ENCODE data around the gene C16orf89.

C16orf89 gene

DNA sequence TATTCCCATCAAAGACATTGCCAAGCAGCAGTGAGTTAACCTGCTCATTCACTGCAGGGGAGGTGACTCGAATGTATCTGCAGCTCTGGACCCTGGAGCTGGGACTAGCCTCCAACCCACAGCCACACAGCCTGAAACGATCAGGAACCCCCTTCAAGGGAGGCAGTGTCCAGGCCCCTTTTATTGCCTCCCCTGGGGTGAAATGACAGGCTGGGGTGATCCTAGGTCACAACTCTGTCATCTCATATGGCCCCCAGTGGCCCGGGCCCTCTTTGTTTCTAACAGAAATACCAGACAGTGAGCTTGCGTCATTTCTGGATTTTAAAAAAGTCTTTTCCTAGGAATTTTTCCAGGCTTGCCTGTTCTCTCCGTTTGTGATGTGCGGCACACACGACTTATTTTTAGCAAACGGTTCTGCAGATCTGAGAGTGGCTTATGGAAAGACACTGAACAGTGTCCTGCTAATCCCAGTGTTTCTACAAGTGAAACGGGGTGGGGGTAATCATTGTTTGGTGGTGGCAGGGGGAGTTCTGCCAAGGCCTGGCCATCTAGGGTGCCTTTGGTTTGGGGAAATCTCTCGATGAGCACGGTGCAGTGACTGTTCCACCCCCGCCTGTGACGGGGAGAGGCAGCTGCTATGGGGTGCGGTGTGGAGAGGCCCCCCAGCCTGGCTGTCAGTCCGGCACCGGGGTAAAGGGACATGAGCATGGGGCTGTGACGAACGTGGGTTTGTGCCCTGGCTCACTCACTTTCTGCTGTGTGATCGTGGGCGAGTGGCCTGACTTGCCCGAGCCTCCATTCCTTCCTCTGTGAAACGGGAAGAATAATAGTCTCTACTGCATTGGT is 59.2 kb downstream of the C16orf89 start:
- no peak for DNase-seq (ENCODE audit: low read depth)
- H3K4me3 ChIP-seq (ENCODE audit: low read depth, low read length) = no peak overlapping the region
- TF ChIP-seq, protein P1, sequence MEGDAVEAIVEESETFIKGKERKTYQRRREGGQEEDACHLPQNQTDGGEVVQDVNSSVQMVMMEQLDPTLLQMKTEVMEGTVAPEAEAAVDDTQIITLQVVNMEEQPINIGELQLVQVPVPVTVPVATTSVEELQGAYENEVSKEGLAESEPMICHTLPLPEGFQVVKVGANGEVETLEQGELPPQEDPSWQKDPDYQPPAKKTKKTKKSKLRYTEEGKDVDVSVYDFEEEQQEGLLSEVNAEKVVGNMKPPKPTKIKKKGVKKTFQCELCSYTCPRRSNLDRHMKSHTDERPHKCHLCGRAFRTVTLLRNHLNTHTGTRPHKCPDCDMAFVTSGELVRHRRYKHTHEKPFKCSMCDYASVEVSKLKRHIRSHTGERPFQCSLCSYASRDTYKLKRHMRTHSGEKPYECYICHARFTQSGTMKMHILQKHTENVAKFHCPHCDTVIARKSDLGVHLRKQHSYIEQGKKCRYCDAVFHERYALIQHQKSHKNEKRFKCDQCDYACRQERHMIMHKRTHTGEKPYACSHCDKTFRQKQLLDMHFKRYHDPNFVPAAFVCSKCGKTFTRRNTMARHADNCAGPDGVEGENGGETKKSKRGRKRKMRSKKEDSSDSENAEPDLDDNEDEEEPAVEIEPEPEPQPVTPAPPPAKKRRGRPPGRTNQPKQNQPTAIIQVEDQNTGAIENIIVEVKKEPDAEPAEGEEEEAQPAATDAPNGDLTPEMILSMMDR (IDR thresholded peaks at IDR 0.05; ENCODE audit: low read depth, low read length, missing control alignments) = no peak

DNA sequence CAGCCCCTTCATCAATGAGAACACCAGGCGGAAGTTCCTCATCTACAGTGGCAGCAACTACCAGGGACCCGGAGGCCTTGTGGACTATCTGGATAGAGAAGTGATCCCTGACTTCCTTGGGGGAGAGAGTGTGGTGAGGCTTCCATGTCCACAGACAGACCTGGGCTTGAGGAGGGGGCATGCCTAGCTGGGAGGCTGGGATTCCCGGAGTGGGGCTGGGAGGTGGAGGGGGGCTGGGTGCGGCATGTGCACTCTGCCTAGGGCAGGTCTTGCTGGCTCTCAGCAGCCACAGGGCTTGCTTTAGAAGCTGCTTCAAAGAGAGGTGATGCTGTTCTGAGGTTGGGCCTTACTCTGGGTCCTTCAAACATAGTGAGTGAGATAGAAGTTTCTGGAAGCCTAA is 59.8 kb downstream of the C16orf89 start:
- TF ChIP-seq, protein P1 (IDR thresholded peaks at IDR 0.05; ENCODE audit: low read depth, low read length, missing control alignments) = no peak
- no peak overlapping the region for H3K4me3 ChIP-seq (ENCODE audit: low read depth, low read length)
- no peak for DNase-seq (ENCODE audit: low read depth)

GRCh38 chr16:5004311-5004710 is 61.4 kb downstream of the C16orf89 start:
- TF ChIP-seq, protein P1 (IDR thresholded peaks at IDR 0.05; ENCODE audit: low read depth, low read length, missing control alignments) = no peak
- H3K4me3 ChIP-seq (ENCODE audit: low read depth, low read length) = no peak overlapping the region
- DNase-seq (ENCODE audit: low read depth) = no peak

DNA sequence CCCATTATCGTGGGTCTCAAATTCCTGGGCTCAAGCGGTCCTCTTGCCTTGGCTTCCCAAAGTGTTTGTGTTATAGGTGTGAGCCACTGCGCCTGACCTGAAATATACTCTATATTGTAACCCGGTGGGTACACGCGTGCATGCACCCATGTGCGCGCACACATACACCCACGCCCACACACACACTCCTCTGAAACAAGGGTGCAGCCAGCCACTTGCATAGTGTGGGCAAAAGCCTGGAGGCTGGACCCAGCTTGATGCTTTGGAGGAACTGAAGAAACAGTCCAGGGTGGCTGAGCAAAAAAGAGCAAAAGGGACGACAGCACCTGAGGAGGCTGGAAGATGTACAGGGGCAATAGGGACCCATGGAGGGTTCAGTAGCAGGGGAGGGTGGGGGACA is 61.9 kb downstream of the C16orf89 start:
- TF ChIP-seq, protein P1 (IDR thresholded peaks at IDR 0.05; ENCODE audit: low read depth, low read length, missing control alignments) = no peak
- no peak overlapping the region for H3K4me3 ChIP-seq (ENCODE audit: low read depth, low read length)

DNA sequence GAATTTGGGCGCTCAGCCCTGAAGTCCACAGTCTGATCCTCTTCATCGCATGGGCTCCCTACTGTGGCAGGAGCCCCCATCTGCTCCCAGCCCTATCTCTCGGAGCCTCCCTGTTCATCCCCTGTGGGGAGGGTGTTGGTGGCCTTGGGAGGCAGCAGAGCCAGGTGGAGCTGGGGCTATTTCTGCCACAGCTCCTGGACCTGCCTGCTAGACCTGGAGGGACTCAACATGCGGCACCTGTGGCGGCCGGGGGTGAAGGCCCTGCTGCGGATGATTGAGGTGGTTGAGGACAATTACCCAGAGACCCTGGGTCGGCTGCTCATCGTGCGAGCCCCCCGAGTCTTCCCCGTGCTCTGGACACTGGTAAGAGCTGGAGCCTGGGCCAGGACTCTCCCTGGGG is 62.5 kb downstream of the C16orf89 start:
- no peak overlapping the region for H3K4me3 ChIP-seq (ENCODE audit: low read depth, low read length)
- TF ChIP-seq, protein P1 (IDR thresholded peaks at IDR 0.05; ENCODE audit: low read depth, low read length, missing control alignments) = no peak
- no peak for DNase-seq (ENCODE audit: low read depth)

More for the DNA sequence above, 61.9 kb downstream of the C16orf89 start:
- no peak for DNase-seq (ENCODE audit: low read depth)

GRCh38 chr16:5002699-5003143 is 63.0 kb downstream of the C16orf89 start:
- H3K4me3 ChIP-seq (ENCODE audit: low read depth, low read length) = no peak overlapping the region
- no peak for DNase-seq (ENCODE audit: low read depth)
- TF ChIP-seq, protein P1 (IDR thresholded peaks at IDR 0.05; ENCODE audit: low read depth, low read length, missing control alignments) = no peak

DNA sequence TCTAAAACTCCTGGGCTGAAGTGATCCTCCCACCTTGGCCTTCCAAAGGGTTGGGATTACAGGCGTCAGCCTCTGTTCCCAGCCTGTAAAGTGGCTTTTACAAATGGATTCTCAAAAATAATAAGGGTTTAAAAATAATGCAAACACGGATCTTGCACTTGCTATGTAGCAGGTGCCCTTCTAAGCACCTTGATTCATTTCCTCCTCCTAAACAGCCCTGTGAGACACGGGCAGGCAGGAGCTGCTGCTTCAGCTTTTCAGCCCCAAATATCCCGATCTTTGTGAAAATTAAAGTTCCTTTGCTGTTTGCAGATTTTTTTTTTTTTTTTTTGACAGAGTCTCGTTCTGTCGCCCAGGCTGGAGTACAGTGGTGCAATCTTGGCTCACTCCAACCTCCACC is 63.8 kb downstream of the C16orf89 start:
- no peak overlapping the region for H3K4me3 ChIP-seq (ENCODE audit: low read depth, low read length)
- TF ChIP-seq, protein P1 (IDR thresholded peaks at IDR 0.05; ENCODE audit: low read depth, low read length, missing control alignments) = no peak
- no peak for DNase-seq (ENCODE audit: low read depth)

All from GM12864 (cell line).